HG03521 (cell line): ENCODE results near the gene SLC25A23.

Experiments
- ATAC-seq: cut with Tn5 transposase; IDR thresholded peaks from one replicate; pipeline ENCODE4 v1.9.1; 2021; ENCODE audit warnings: mild to moderate bottlenecking, moderate library complexity; ENCODE audit not compliant: unreplicated experiment

Gene SLC25A23

DNA sequence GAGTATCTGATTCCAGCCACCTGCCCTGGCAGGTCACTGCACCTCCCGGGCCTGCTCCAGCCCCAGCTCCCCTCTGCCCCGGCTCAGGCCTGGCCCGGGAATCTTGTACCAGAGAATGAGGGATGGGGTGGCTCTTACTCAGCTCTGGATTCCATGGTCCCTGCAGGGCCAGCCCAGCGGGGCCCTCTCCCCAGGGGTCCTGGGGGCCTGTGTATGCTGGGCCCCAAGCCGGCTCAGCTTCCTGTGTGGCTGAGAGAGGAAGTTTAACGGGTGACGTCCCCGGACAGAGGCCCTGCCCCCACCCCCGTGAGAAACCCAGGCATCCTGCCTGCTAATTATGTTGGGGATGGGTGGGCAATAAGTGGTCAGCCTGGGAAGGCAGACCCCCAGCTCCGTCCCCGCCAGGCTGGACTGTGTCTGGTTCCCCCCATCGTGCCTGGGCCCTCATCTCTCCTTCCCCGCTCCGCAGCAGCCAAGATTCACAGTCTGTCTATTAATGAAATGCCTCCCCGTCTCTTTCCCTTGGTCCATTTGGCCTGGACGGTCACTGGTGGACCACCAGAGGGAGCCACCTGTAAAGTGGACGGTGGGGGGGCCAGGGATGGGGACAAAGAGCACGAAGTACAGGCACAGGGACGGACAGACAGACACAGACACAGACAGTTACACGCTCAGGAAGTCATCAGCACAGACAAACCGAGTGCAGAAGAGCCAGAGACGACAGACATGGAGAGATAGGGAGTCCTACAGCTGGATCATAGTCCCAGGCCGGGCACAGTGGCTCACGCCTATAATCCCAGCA lies 22.1 kb upstream of the SLC25A23 start, which contains the start of gene DENND1C:
TSS of gene DENND1C (minus strand) at position 247 of the 802 bp plus-strand sequence. CDS start at position 155, 92 bp downstream.
- peak; percentile 57 for ATAC-seq

DNA sequence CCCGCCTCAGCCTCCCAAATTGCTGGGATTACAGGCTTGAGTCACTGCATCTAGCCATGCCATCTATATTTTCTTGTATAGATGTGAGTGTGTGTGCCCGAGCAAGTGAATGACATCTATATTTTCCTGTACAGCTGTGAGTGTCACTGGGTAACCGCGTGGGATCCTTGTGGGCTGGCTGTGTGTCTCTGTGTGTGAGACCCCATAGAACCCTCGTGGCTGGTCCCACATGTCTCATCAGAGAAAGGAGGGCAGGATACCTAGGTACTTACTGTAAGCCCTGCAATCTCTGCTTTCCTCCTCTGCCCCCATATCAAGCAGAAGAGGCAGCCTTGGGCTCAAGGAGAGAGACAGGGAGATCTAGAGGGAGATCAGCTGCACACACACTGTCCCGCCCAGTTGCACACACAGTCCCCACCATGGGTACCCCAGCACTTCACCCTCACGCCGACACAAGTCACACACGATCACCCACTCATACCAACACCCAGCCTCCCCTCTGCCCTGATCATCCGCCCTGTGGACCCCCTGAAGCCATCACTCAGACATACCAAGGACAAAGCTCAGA lies 21.3 kb upstream of the SLC25A23 start:
- ATAC-seq: no peak

DNA sequence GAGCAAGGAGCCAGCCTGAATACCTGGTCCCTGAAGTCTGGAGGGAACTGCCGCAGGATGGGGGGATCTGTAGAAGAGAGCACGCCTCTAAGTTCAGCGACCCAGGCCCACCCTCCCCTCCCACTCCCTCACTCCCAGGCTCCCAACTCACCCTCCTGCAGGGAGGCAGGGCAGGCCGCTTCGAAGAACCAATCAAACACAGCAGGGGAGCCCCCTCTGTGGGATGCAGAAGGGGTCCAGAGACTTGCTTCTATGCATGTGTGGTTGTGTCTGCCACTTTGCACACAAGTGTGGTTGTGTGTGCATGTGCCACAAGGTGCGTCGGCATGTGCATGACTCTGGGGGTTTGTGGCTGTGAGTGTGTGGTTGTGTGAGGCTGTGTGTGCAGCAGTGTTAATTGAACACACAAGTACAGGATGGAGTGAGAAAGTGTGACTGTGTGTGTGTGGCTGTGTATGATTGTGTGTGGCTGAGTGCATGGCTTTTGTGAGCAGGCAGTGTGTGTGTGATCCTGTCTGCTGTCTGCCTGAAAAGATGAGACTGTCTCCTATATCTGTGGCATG lies 20.3 kb upstream of the SLC25A23 start:
- ATAC-seq: no peak

DNA sequence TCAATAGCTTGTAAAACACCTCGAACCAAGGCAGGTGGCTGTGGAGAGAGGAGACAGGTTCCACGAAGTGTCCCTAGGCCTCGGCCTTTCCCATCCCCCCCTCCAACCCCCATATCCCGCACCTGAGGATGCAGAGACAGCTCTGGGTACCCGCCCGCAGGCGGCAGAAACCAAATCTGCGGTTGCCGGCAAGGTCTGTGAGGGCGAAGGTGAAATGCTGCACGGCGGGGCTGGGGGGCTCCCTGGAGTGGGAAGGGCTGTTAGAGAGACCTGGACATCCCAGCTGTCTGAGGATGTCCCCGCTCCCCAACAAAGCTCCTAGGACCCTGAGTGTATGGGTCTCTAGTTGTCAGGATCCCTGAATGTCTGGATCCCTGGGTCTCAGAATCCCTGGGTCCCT lies 19.2 kb upstream of the SLC25A23 start:
- no peak for ATAC-seq

DNA sequence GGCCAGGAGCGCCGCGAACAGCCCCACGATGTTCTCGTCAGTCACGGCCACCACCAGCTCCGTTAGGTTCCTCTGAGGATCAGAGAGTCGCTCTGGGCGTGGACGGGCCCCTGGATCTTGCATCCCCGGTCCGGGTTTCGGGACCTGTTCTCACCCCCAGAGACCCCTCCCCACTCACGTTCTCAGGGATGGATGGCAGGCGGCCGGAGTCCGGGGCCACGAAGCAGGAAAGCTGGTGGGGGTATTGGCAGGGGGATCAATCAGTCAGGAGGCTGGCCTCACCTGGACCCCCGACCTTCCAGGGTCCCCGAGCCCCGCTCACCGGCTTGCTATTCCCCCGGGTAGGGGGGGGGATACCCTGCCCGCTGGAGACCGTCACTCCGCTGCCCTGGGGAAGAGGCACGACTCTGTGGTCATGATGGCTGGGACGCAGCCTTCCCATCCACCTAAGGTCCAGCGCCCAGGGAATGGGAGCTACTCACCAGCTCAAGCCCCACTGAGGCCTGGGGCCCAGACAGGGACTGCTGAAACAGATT lies 17.4 kb upstream of the SLC25A23 start:
- no peak for ATAC-seq

DNA sequence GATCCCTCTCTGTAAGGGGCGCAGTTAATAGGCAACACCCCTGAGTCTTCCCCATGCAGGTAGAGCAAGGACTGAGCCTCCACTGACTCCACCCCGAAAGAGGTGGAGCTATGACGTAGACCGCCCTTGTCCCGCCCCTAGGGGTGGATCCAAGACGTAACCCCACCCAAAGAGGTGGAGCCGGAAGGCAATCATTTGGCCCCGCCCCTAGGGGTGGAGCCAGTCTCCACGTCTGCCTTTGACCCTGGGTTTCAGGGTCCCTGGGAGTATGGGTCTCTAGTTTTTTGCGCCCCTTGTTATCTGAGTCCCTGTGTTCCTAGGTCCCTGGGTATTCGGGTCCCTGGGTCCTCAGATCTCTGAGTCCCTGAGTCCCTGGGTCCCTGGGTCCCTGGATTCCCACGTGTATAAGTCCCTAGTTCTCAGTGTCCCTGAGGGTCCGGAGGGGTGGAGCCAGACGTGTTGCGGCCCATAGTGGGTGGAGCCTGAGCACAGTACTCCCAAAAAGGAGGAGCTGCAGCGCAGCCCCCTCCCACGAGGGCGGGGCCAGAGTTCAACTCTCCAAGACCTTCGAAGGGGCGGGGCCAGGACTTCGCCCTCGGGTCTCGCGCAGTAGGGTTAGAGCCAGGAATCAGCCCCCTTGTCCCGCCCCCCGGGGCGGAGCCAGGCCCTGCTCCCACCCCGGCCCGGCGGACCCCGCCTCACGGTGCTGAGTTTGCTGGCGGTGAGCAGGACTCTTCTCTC lies 16.7 kb upstream of the SLC25A23 start:
- ATAC-seq: no peak

DNA sequence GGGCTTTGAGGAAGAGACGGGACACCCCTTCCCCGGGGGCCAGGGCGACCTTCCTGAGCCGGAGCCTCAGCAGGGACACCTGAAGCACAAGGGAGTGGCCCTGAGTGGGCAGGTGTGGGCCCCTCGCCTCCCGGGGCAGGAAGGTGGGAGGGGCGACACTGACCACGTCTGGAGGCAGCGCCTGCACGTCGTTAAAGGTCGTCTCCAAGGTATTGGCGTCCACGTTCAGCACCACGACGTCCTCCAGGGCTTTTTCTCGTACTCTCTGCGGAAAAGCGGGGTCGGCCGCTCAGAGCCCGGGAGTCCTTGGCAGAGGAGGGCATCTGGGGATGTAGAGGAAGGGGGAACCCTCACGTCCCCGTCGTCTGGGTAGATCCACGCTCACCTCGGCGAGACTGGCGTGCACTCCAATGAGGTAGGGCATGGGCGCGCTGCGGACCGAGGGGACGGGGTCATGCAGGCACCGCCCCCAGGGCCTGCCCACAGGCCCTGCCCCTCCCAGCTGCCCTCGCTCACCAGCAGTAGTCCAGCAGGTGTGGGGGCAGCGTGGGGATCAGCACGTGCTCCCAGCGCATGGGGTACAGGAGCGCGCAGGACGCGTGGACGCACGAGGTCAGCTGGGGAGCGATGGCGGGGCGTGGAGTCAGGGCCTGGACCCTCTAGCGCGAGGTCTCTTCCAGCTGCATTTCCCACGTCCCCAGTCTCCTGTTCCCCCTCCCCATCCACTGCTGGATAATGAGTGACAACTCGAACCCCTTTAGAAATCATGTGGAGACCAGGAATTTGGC lies 15.9 kb upstream of the SLC25A23 start:
- no peak for ATAC-seq

DNA sequence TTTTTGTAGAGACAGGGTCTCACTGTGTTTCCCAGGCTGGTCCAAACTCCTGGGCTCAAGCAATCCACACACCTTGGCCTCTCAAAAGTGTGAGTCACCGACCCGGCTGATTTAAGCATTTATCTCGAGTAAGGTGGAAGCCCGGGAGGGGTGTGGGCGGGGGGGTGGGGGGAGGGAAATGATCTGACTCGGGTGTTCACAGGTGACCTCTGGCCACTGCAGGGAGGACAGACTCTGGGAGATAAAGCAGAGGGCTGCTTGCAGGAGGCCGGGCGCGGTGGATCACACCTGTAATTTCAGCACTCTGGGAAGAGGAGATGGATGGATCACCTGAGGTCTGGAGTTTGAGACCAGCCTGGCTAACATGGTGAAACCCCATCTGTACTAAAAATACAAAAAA lies 14.1 kb upstream of the SLC25A23 start:
- no peak for ATAC-seq

DNA sequence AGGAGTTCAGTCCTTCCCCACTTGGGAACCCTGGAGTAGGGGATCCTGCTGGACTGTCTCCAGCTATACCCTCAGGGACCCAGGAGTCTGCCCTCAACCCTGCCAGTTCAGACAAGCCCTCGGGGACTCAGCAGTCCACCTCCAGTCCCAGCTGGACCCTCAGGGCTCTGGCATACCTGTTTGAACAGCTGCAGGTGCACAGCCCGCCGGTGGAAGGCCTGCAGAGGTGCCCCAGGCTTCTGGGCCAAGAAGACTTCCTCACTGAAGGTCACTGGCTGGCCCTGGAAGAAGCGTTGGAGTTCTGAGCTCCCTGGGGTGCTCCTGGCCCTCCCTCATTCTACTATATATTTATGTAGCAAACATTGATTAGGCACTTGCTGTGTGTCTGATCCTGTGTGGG lies 13.1 kb upstream of the SLC25A23 start:
- ATAC-seq: no peak

DNA sequence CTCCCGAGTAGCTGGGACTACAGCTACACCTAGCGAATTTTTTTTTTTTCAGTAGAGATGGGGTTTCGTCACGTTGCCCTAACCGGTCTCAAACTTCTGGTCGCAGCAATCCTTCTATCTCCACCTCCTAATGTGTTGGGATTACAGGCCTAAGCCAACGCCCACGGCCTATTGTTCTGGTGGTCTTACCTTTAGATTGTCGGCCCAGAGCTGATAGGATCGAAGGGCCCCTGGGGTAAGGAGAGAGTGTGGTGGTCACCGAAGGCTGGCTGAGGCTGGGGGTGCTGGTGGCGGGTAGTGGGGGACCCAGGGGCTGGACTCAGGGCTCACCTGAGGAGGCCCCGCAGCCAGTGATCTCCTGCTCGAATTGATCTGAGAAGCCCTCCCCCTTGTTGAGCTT lies 11.5 kb upstream of the SLC25A23 start:
- ATAC-seq: no peak

DNA sequence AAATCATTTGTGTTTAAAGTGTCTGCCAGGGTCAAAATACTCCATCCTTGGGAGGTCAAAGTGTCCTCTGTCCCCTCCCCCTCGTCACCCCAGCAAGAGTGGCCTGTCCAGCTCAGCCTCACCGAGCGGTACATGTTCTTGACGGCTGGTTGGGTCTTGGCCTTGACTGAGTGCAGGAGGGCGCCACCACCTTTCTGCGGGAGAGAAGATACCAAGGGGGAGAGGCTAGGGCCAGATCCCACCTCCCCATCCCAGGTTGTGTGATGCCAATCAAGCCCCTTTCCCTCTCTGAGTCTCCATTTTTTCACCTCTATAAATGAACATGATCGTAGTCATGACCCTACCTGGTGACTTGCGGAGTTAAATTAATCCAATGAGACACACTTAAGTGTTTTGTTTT lies 10.6 kb upstream of the SLC25A23 start:
- no peak for ATAC-seq

DNA sequence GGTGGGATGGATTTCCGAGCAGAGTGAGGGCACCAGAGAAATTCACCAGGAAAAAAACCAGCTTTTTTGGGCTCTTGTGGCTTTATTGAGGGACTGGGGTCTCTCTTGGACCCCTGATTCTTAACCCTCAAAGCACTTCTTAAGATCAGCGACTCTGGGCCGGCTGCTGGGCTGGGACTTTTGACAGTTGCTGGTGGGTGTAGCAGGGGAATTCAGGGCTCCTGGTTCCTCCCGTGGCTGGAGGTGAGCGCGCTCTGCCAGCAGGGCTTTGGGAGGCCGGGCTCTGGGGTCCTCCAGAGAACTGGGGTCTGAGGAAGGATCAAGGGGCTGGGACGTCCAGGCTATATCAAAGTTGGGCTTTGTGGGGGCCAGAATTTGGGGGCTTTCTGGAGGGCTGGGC lies 7.8 kb upstream of the SLC25A23 start:
- no peak for ATAC-seq

DNA sequence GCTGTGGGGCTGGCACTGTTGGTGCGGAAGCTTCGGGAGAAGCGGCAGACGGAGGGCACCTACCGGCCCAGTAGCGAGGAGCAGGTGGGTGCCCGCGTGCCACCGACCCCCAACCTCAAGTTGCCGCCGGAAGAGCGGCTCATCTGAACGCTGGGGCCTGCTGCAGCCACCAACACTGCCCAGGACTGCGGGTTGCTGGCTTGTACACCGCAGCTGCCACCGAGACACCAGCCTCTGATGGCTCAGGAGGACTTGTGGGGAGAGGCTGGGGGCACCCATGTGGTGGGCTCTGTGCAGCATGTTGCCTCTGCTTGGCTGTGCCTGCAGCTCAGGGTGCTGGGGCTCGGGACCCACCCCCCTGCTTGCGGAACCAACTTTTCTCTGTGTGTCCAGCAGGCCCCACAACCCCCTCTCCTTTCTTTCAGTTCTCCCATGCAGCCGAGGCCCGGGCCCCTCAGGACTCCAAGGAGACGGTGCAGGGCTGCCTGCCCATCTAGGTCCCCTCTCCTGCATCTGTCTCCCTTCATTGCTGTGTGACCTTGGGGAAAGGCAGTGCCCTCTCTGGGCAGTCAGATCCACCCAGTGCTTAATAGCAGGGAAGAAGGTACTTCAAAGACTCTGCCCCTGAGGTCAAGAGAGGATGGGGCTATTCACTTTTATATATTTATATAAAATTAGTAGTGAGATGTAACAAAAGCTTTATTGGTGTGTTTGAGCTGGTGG lies 7.1 kb upstream of the SLC25A23 start:
- ATAC-seq: no peak

DNA sequence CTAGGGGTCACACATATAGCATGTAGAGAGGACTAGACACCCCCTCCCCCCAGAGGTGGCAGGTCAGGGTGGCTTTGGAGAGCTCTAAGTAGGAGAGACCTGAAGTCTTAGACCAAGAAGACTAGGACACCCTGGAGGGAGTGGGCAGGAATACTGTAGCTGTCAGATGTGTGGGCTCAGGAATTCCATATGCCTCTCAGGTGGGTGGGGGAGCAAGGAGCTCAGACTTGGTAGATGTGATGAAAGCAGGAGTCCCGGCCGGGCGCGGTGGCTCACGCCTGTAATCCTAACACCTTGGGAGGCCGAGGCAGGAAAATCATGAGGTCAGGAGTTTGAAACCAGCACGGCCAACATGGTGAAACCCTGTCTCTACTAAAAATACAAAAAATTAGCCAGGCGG lies 6.1 kb upstream of the SLC25A23 start:
- ATAC-seq: no peak

DNA sequence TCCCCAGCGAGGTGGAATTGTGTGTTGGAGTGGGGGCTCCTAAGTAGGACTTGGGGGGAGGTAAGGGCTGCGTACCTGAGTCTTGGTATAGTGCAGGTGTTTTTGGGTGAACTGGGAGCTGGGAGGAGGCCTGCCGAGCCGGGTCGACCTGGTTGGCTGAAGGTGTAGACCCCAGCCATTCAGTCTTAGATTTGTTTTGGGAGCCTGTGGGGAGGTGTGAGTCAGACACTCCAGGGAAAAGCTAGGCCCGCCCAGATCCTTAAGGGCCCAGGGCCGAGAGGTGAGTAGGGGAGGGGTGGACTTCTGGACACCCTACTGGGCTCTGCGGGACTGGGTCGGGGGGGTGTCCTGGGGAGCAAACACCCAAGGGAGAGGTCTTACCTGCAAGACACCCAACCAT lies 5.4 kb upstream of the SLC25A23 start:
- no peak for ATAC-seq

DNA sequence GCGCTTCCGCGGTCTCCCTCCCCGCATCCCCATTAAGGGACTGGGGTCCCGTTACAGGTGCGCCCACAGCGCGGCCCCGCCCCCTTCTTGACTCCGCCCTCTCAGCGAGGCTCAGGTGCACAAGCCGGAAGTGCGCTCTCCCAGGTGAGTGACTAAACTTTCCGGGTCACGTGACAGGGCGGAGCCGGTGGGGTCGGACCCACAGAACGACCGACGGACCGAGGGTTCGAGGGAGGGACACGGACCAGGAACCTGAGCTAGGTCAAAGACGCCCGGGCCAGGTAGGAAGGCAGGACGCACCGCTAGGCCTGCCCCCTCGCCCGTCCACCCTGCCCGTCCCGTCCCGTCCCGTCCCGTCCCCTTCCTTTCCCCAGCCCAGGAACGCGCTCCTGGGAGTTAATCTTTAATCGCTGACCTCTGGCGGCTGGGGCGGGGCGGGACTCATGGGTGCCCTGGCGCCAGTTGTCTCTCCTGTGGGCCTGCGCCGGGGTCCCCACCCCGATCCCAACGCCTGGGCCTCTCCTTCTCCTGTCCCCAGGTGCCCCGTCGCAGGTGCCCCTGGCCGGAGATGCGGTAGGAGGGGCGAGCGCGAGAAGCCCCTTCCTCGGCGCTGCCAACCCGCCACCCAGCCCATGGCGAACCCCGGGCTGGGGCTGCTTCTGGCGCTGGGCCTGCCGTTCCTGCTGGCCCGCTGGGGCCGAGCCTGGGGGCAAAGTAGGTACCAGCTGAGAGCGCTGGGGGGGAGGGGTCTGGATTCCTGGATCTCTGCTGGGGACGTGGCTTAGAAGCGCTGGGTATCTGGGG lies 4.7 kb upstream of the SLC25A23 start, which contains the start of gene CRB3:
TSS of gene CRB3 (plus strand) at position 202 of the 804 bp plus-strand sequence. CDS start at position 633, 431 bp downstream.
- ATAC-seq: no peak

DNA sequence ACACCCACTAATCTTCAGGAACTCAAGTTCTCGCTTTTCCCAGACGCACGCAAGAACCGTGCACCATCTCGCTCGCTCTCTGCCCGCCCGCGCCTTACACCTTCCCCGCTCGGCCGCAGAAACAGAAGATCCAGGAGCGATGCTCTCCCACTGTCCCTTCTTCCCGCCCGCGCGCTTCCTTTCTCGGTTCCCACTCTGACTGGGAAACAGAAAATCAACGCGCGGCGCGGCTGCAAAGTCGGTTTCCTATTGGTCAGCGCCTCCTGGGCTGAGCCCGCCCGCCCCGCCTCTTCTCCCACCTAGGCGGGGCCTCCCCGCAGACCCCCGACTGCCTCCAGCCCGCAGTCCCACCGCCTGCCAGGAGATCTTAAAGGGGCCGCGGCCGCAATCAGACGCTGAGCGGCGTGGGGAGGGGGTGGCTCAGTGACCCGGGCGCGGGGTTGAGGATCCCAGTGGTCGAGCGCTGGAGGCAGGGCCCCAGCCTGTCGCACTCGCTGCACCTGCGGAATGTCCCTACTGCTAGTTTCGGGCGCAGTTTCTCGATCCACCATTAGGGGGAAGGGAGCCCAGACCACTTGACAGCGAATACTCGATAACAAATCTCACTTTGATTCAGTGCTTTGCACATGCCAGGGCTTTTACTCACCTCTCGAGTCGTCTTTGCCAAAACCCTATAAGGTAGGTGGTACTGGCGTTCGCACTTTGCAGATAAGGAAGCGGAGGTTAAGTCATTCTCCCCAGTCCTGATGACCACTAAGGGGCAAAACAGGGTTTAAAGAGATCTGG lies 700 bp upstream of the SLC25A23 start:
- ATAC-seq: peak; percentile 67

DNA sequence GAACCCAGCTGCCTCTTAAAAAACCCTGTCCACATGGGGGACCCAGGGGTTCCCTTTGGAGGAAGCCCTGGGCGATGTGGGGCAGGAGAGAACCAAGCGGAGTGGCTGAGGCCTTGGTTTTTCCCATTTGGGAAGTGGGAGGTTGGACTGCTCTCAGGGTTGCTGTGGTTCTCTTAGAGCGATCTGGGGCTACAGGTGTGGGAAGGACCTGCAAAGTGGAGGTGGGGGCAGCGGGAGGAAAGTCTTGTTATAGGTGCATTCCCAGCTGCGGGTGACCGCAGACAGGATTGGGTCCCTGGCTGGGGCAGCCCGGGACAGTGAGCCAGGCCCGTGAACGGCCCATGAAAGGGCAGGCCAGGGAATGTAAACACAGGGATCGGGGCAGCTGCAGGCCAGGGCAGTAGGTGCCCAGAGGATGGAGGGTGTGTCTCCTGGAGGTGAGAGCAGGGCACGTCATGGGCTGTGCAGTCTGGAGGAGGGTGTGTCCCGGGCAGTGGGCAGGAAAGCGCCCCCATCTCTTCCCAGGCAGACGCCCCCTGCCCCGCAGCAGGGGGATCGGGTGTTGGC lies 814 bp downstream of the SLC25A23 start:
- no peak for ATAC-seq
